GM12878 (cell line): Measurements from ENCODE around the gene FEN1.

Source experiments
- EP300 ChIP-seq, 2 experiments: fragments of 150-350 bp in 1 of 2; IDR thresholded peaks; 2 replicates each; pipeline ENCODE4 v1.6.1; 2011 to 2012; ENCODE audit warnings: low read depth in 2 of 2, low read length in 2 of 2, borderline replicate concordance in 1 of 2, improper control_type of control experiment in 1 of 2, inconsistent platforms in 1 of 2; ENCODE audit not compliant: control insufficient read depth in 1 of 2
- NFIC ChIP-seq: IDR thresholded peaks from 2 replicates; pipeline ENCODE4 v1.6.1; 2012; ENCODE audit warnings: low read depth, mild to moderate bottlenecking, inconsistent platforms, low read length, moderate library complexity
- POLR2A ChIP-seq: IDR thresholded peaks from 2 replicates; pipeline ENCODE4 v1.6.1; 2011; ENCODE audit warnings: low read depth, mild to moderate bottlenecking, low read length
- POLR2AphosphoS5 ChIP-seq: IDR thresholded peaks from 2 replicates; pipeline ENCODE4 v1.6.1; 2011; ENCODE audit warnings: mild to moderate bottlenecking, low read length, inconsistent platforms
- SIN3A ChIP-seq: IDR thresholded peaks from 2 replicates; pipeline ENCODE4 v1.6.1; 2012; ENCODE audit warnings: low read depth, low read length, improper control_type of control experiment
- SP1 ChIP-seq: IDR thresholded peaks from one replicate; pipeline ENCODE4 v1.6.1; 2011; ENCODE audit warnings: low read depth, low read length
- TF ChIP-seq, protein P1 (sequence below): IDR thresholded peaks from 2 replicates; pipeline ENCODE4 v1.6.1; 2012; ENCODE audit warnings: mild to moderate bottlenecking, low read depth, low read length

DNA sequence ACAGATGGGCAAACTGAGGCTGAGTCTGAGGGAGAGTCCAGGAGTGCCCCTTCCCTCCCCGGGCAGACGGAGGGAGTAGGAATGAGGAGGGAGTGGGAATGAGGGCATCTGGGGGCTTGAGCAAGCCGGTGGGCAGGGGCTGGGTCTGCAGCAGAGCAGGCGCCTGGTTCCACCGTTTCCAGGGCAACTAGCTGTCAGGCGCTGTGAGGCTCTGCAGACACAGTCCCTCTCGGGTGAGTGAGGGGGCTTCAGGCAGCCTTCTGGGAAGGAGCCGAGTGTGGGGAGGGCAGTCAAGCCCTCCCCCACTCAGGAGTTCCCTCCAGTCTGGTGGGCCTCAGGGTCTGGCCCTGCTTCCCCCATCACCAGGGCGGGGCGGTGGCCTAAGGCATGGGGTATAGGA lies 19.4 kb upstream of the FEN1 start:
- no peak for TF ChIP-seq SIN3A
- TF ChIP-seq POLR2A: no peak
- no peak for TF ChIP-seq POLR2AphosphoS5
- no peak for TF ChIP-seq EP300 (IDR thresholded peaks at IDR 0.05; ENCODE audit: borderline replicate concordance in 1 of 2, control insufficient read depth in 1 of 2, low read depth in 2 of 2, low read length in 2 of 2)
- TF ChIP-seq NFIC: no peak
- TF ChIP-seq, protein P1, sequence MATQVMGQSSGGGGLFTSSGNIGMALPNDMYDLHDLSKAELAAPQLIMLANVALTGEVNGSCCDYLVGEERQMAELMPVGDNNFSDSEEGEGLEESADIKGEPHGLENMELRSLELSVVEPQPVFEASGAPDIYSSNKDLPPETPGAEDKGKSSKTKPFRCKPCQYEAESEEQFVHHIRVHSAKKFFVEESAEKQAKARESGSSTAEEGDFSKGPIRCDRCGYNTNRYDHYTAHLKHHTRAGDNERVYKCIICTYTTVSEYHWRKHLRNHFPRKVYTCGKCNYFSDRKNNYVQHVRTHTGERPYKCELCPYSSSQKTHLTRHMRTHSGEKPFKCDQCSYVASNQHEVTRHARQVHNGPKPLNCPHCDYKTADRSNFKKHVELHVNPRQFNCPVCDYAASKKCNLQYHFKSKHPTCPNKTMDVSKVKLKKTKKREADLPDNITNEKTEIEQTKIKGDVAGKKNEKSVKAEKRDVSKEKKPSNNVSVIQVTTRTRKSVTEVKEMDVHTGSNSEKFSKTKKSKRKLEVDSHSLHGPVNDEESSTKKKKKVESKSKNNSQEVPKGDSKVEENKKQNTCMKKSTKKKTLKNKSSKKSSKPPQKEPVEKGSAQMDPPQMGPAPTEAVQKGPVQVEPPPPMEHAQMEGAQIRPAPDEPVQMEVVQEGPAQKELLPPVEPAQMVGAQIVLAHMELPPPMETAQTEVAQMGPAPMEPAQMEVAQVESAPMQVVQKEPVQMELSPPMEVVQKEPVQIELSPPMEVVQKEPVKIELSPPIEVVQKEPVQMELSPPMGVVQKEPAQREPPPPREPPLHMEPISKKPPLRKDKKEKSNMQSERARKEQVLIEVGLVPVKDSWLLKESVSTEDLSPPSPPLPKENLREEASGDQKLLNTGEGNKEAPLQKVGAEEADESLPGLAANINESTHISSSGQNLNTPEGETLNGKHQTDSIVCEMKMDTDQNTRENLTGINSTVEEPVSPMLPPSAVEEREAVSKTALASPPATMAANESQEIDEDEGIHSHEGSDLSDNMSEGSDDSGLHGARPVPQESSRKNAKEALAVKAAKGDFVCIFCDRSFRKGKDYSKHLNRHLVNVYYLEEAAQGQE: no peak
- TF ChIP-seq SP1: no peak
